Heart right ventricle (tissue), 16 donors: ENCODE measurements around the gene OR8A1. TPM values are rescaled to one million over a fixed set of nuclear protein-coding genes. Genes with fewer than 3 reads are reported as not detected.

Experiments used
- ATAC-seq, 8 donors: fragments of 200-7000 bp; cut with Tn5 transposase; one replicate each; pipeline ENCODE4 v1.9.1; 2020; ENCODE audit warnings: mild to moderate bottlenecking in 8 of 8, moderate library complexity in 8 of 8, moderate number of reproducible peaks in 1 of 8
- DNase-seq, 2 donors: peaks; one replicate each; pipeline ENCODE4 v3.0.0-alpha.2; 2020
- H3K27ac ChIP-seq, 10 donors: fragments of 200-600 bp; sonication (generic) in 2 of 10; one replicate each; pipeline versions ENCODE4 v1.5.0 to v1.8.0; 2020 to 2022; ENCODE audit warnings: mild to moderate bottlenecking in 3 of 10
- H3K27me3 ChIP-seq, 7 donors: fragments of 200-600 bp; one replicate each; pipeline ENCODE4 v1.8.0; 2021 to 2022; ENCODE audit warnings: mild to moderate bottlenecking in 2 of 7
- H3K36me3 ChIP-seq, 9 donors: fragments of 200-600 bp; sonication (generic) in 1 of 9; one replicate each; pipeline versions ENCODE4 v1.5.0 to v1.8.0; 2020 to 2022; ENCODE audit warnings: mild to moderate bottlenecking in 2 of 9
- H3K4me1 ChIP-seq, 9 donors: fragments of 200-600 bp; sonication (generic) in 1 of 9; one replicate each; pipeline versions ENCODE4 v1.5.0 to v1.8.0; 2020 to 2022; ENCODE audit warnings: mild to moderate bottlenecking in 4 of 9
- H3K4me3 ChIP-seq, 10 donors: fragments of 200-600 bp; sonication (generic) in 2 of 10; one replicate each; pipeline versions ENCODE4 v1.5.0 to v1.8.0; 2020 to 2022; ENCODE audit warnings: mild to moderate bottlenecking in 7 of 10, moderate library complexity in 2 of 10
- H3K9me3 ChIP-seq, 11 donors: fragments of 200-600 bp in 10 of 11; sonication (generic) in 2 of 11; one replicate each; pipeline versions ENCODE4 v1.5.0 to v1.8.0; 2013 to 2022; ENCODE audit warnings: mild to moderate bottlenecking in 2 of 11, control low read depth in 1 of 11, moderate library complexity in 1 of 11
- WGBS, 2 donors: extraction: QIAGEN DNeasy Blood & Tissue Kit; methylation state at CpG; one replicate each; pipeline ENCODE4 v1.1.7; 2013; ENCODE audit warnings: inconsistent platforms in 1 of 2; 5-methylcytosine and 5-hydroxymethylcytosine counted together
- intact Hi-C, 10 donors: fragments of 100-400 bp; cut with DNase I; formaldehyde crosslinking; loops; one replicate each; pipeline versions ENCODE4 v1.11.1 to v1.14.2; 2022
- polyA plus RNA-seq, 2 donors: library from polyadenylated mRNA; stranded (reverse); fragments of 200-250 nt; gene quantifications; one replicate each; pipeline ENCODE4 v1.2.3, GENCODE V29; 2013
- total RNA-seq, 10 donors: library from RNA; stranded (reverse); fragmentation: NEBNext Ultra II Directional in 3 of 10; extraction: Animal tissue kit (Norgen Biotek cat#: 25700) in 3 of 10; gene quantifications; one replicate each; pipeline versions ENCODE4 v1.2.1 to v1.2.4, GENCODE V29; 2021 to 2023
- TF ChIP-seq, protein P1 (sequence below), 9 donors: fragments of 200-600 bp; sonication (generic) in 2 of 9; IDR thresholded peaks; one replicate each; pipeline versions ENCODE4 v1.5.0 to v1.8.0; 2021 to 2022; ENCODE audit warnings: antibody characterized with exemption in 9 of 9, mild to moderate bottlenecking in 5 of 9, moderate library complexity in 1 of 9
- donor health status: Arrhythmogenic right ventricular cardiomyopathy.
- donor health status: ischemic (EF 13 %, LVEDD 7.1; RV severe dilation, severe dysfunction).
- donor health status: healthy with polysubstance abuse.
- donor health status: DM: no; HTN: yes; CAD: no.
- donor health status: DM: no; HTN: no; CAD: no.
- donor health status: ischemic (EF 25% LVEDD 6.9; RV normal size, moderate dysfunction).
- donor health status: ischemic (EF 25% LVEDD 5.7; RV mildly dilated, moderate dysfunction).
- donor health status: healthy.
- donor health status: DM: yes; HTN: yes; CAD: no.
- donor health status: Ischemic cardiomyopathy.
- donor health status: ischemic (EF 35%, LVEDD 5.7; RV mildly dilated, moderate dysfunction).
- donor health status: nonischemic (EF 11% LVEDD 7.7; RV severe dilation, severe dysfunction).
- donor health status: DM: yes; HTN: yes; CAD: no.
- donor health status: PGD.
- donor health status: ischemic (EF 29% LVEDD 5.4; RV normal size, mild dysfunction).
- donor health status: nonischemic (EF 23%, LVEDD 6.1; RV moderate dilation, normal function).

OR8A1 gene
- total and polyA plus RNA-seq, 12 donors: not detected

GRCh38 chr11:124556828-124557227, 13.0 kb upstream of the OR8A1 start:
- 57 to 59% methylated on average over 2 of the region's 2 CpGs for WGBS, 2 donors
- ATAC-seq: no peak
- Histone ChIP-seq H3K27ac (no peak overlapping the region), H3K9me3 (peaks cover 0 to 4% (median 0%) of the 10 kb centered on the region in 11 donors), H3K4me1 (no peaks in the 10 kb centered on the region), H3K36me3 (no peaks in the 10 kb centered on the region), H3K4me3 (no peak overlapping the region), H3K27me3 (no peaks in the 10 kb centered on the region)
- intact Hi-C loops: no loop called here
- TF ChIP-seq, protein P1, sequence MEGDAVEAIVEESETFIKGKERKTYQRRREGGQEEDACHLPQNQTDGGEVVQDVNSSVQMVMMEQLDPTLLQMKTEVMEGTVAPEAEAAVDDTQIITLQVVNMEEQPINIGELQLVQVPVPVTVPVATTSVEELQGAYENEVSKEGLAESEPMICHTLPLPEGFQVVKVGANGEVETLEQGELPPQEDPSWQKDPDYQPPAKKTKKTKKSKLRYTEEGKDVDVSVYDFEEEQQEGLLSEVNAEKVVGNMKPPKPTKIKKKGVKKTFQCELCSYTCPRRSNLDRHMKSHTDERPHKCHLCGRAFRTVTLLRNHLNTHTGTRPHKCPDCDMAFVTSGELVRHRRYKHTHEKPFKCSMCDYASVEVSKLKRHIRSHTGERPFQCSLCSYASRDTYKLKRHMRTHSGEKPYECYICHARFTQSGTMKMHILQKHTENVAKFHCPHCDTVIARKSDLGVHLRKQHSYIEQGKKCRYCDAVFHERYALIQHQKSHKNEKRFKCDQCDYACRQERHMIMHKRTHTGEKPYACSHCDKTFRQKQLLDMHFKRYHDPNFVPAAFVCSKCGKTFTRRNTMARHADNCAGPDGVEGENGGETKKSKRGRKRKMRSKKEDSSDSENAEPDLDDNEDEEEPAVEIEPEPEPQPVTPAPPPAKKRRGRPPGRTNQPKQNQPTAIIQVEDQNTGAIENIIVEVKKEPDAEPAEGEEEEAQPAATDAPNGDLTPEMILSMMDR (IDR thresholded peaks at IDR 0.05): no peak
- no peak for DNase-seq

- intact Hi-C loops: no loop called here
- Histone ChIP-seq H3K27me3 (no peaks in the 10 kb centered on the region), H3K36me3 (no peaks in the 10 kb centered on the region), H3K4me3 (no peak overlapping the region), H3K27ac (no peak overlapping the region), H3K4me1 (no peaks in the 10 kb centered on the region), H3K9me3 (peaks cover 0 to 12% (median 0%) of the 10 kb centered on the region in 11 donors)
- no peak for ATAC-seq
- no peak for DNase-seq
- TF ChIP-seq, protein P1 (IDR thresholded peaks at IDR 0.05): no peak
- WGBS, 2 donors: 85 to 89% methylated on average over 7 of the region's 7 CpGs
Measured at GRCh38 chr11:124570160-124570559, 363 bp downstream of the OR8A1 start.

GRCh38 chr11:124577716-124578427, 8.1 kb downstream of the OR8A1 start:
- Histone ChIP-seq H3K4me1 (peaks cover 0 to 10% (median 0%) of the 10 kb centered on the region in 9 donors), H3K4me3 (no peak overlapping the region), H3K36me3 (no peaks in the 10 kb centered on the region), H3K27ac (no peak overlapping the region), H3K27me3 (no peaks in the 10 kb centered on the region), H3K9me3 (peaks cover 0 to 12% (median 0%) of the 10 kb centered on the region in 11 donors)
- TF ChIP-seq, protein P1 (IDR thresholded peaks at IDR 0.05): no peak
- ATAC-seq: peak in 6 of 8 donors; percentile 23 to 68 (median 58)
- no peak for DNase-seq
- WGBS, 2 donors: 56 to 66% methylated on average over 6 of the region's 6 CpGs
- intact Hi-C loops: no loop called here

GRCh38 chr11:124578761-124579160, 9.0 kb downstream of the OR8A1 start:
- Histone ChIP-seq H3K27me3 (no peaks in the 10 kb centered on the region), H3K9me3 (peaks cover 0 to 10% (median 0%) of the 10 kb centered on the region in 11 donors), H3K4me3 (no peak overlapping the region), H3K27ac (no peak overlapping the region), H3K4me1 (peaks cover 0 to 10% (median 0%) of the 10 kb centered on the region in 9 donors), H3K36me3 (no peaks in the 10 kb centered on the region)
- intact Hi-C loops: no loop called here
- no peak for DNase-seq
- TF ChIP-seq, protein P1 (IDR thresholded peaks at IDR 0.05): no peak
- 51 to 62% methylated on average over 4 of the region's 4 CpGs for WGBS, 2 donors
- peak in 1 of 8 donors; percentile 29 for ATAC-seq
